Measurements from ENCODE around the gene CD83. TPM values are rescaled to one million over a fixed set of nuclear protein-coding genes. Genes with fewer than 3 reads are reported as not detected.

The CD83 gene
- total and polyA plus RNA-seq, 9 of the 15 experiments (the other 6 are each of a cell fraction or from before 2014, with no cell fraction given): 2.5 to 4.1 (median 3.4) TPM

DNA sequence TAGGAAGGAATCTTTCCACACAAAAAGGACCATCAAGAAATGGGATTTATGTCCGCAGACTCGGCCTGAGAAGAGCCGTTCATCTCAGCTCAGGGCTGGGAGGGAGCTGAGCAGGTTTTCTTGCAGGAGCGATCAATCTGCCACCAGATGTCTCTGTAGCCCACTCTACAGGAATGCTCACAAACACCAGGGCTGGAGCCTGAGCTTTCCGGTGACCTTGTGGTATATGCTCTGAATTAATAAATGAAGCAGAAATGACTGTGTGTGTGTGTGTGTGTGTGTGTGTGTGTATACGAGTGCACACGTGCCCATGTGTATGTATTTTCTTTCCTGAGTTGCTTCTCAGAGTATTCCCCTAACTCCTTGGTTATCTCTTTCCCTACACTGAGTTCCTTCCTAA, 12.0 kb downstream of the CD83 start (continued):
- TF ChIP-seq SFPQ (IDR thresholded peaks at IDR 0.05; ENCODE audit: low read depth, low read length) (no peak), ZNF785 (CRISPR knock-in tag; IDR thresholded peaks at IDR 0.05) (no peak), ARID4B (CRISPR knock-in tag; IDR thresholded peaks at IDR 0.05) (no peak), EZH2 (IDR thresholded peaks at IDR 0.05; ENCODE audit: borderline replicate concordance, low read depth, low read length) (no peak), LEF1 (IDR thresholded peaks at IDR 0.05) (no peak), FOXJ2 (tag; IDR thresholded peaks at IDR 0.05) (no peak), SPI1 (IDR thresholded peaks at IDR 0.05; ENCODE audit: borderline replicate concordance, low read depth, low read length) (no peak), THAP12 (CRISPR knock-in tag; IDR thresholded peaks at IDR 0.05) (no peak), STAG1 (CRISPR knock-in tag; IDR thresholded peaks at IDR 0.05; ENCODE audit: borderline replicate concordance) (peak; percentile 96), HMG20B (CRISPR knock-in tag; IDR thresholded peaks at IDR 0.05) (no peak), ZNF507 (tag; conservative IDR thresholded peaks at IDR 0.05) (no peak), ZNF316 (IDR thresholded peaks at IDR 0.05) (no peak), GTF2B (IDR thresholded peaks at IDR 0.05; ENCODE audit: extremely low read depth, insufficient read length) (no peak), SMARCA5 (IDR thresholded peaks at IDR 0.05) (no peak), CC2D1A (IDR thresholded peaks at IDR 0.05) (peak; percentile 70; the same call in 1 of the 2 replicates)
- TF ChIP-seq, protein P1, sequence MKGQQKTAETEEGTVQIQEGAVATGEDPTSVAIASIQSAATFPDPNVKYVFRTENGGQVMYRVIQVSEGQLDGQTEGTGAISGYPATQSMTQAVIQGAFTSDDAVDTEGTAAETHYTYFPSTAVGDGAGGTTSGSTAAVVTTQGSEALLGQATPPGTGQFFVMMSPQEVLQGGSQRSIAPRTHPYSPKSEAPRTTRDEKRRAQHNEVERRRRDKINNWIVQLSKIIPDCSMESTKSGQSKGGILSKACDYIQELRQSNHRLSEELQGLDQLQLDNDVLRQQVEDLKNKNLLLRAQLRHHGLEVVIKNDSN (CRISPR knock-in tag; IDR thresholded peaks at IDR 0.05): no peak

All from K562 (cell line).